GM12891 (cell line): ENCODE data around the gene CAP1.

ENCODE experiments used
- DNase-seq: peaks from one replicate; pipeline ENCODE4 v3.0.0; 2011; ENCODE audit warnings: low spot score; ENCODE audit not compliant: insufficient read length
- FAIRE-seq: peaks from 2 replicates; lab custom pipeline; 2011; peaks lifted over from hg19 to GRCh38; lab: Jason Lieb, UNC
- PAX5 ChIP-seq: IDR thresholded peaks from 2 replicates; pipeline ENCODE4 v1.6.1; 2011; ENCODE audit warnings: low read length, moderate library complexity, mild to moderate bottlenecking; ENCODE audit not compliant: insufficient read depth, severe bottlenecking
- POLR2A ChIP-seq: IDR thresholded peaks from 2 replicates; pipeline ENCODE4 v1.6.1; 2011; ENCODE audit warnings: low read depth, low read length, control low read depth
- POLR2AphosphoS5 ChIP-seq: IDR thresholded peaks from 2 replicates; pipeline ENCODE4 v1.6.1; 2011; ENCODE audit warnings: low read depth, low read length, control low read depth
- POU2F2 ChIP-seq: IDR thresholded peaks from 2 replicates; pipeline ENCODE4 v1.6.1; 2011; ENCODE audit warnings: low read depth, mild to moderate bottlenecking, control low read depth, low read length, moderate library complexity
- SPI1 ChIP-seq: IDR thresholded peaks from 2 replicates; pipeline ENCODE4 v1.6.1; 2011; ENCODE audit warnings: low read depth, low read length, control low read depth
- TAF1 ChIP-seq: IDR thresholded peaks from 2 replicates; pipeline ENCODE4 v1.6.1; 2011; ENCODE audit warnings: low read depth, low read length, control low read depth

CAP1 gene

DNA sequence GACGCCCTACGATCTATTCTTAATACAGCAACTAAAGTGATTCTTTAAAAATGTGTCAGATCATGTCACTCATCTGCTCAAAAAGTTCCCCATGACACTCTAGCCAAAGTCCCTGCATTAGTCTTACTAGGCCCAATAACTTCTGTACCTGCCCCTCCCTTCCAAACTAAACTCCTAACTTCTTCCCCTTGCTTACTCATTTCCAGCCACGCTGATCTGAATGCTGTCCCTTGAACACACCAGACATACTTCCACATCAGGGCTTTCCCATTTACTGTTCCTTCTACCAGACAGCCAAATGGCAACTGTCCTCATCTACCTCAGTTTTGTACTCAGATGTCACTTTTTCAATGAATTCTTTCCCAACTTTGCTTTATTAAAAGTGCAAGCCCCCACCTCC lies 55.3 kb downstream of the CAP1 start:
- no peak for DNase-seq
- TF ChIP-seq POLR2AphosphoS5 (no peak), SPI1 (no peak), POU2F2 (no peak), POLR2A (no peak), TAF1 (no peak), PAX5 (no peak)
- no peak for FAIRE-seq

DNA sequence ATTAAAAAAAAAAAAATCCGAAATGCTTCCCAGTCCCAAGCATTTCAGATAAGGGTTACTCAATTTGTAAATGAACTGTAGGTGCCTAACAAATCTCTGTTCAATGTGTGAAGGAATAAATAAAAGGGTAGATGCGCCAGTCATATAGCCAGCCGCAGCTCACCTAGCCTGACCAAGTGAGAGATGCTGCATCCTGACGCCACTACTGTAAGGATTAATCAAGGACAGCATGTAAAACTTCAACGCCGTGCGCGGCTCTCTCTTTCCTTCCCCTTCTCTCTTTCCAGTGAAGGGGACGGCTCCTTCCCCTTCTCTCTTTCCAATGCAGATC lies 56.1 kb downstream of the CAP1 start:
- DNase-seq (no peak), FAIRE-seq (no peak)
- TF ChIP-seq SPI1 (no peak), TAF1 (no peak), PAX5 (no peak), POLR2A (no peak), POLR2AphosphoS5 (no peak), POU2F2 (no peak)

- peak; percentile 85 for TF ChIP-seq TAF1
- TF ChIP-seq SPI1: no peak
- TF ChIP-seq POLR2AphosphoS5: peak; percentile 69; the same call in 1 of the 2 replicates
- TF ChIP-seq POU2F2: no peak
- TF ChIP-seq POLR2A: peak; percentile 78
- peak; percentile 99 for FAIRE-seq
- peak; percentile 68 for DNase-seq
Measured at GRCh38 chr1:40096977-40097782, 56.7 kb downstream of the CAP1 start, which contains the start of gene PPT1. Gene PPT1 (minus strand): TSS chr1:40097252. CDS start chr1:40097238, 14 bp downstream.

- DNase-seq (no peak), FAIRE-seq (no peak)
- TF ChIP-seq POLR2A (no peak), TAF1 (no peak), POU2F2 (no peak), SPI1 (no peak), POLR2AphosphoS5 (no peak), PAX5 (no peak)
Measured at GRCh38 chr1:40102038-40102437, 61.5 kb downstream of the CAP1 start.

DNA sequence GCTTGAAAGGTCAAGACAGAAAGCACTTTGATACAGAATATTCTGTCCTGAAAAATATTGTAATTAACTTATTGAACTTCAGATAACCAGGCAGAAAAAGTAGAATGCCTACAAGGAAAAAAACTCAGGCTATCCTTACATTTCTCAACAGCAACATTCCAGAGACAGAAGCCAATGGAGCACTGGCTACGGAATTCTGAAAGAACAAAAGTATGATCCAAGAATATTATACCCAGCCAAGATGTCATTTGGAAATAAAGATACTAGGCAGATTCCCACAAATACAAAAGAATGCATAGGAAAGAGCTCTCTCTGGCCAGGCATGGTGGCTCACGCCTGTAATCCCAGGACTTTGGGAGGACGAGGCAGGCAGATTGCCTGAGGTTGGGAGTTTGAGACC lies 62.4 kb downstream of the CAP1 start:
- no peak for FAIRE-seq
- no peak for TF ChIP-seq POLR2AphosphoS5
- TF ChIP-seq PAX5: no peak
- no peak for TF ChIP-seq TAF1
- TF ChIP-seq POLR2A: no peak
- TF ChIP-seq POU2F2: no peak
- no peak for TF ChIP-seq SPI1
- no peak for DNase-seq

DNA sequence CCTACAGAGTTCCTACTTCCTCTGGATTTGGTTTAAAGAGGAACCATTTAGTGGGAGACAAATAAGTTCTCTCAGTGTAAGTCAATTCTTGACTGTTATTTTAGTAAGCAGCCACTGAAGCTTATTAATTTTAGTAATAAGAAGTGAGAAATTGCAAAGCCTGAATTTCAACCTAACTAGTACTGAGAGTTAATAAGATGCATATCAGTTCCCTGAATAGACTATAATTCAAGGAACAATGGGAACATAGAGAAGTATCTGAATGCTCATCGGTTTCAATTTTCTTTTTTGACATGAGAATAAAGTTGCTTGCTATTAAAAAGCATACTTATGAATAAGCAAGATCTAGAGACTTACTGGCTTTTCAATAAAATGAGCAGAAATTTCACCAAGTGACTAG lies 64.5 kb downstream of the CAP1 start:
- FAIRE-seq (no peak), DNase-seq (no peak)
- no peak for TF ChIP-seq PAX5
- no peak for TF ChIP-seq POLR2A
- no peak for TF ChIP-seq SPI1
- TF ChIP-seq TAF1: no peak
- no peak for TF ChIP-seq POU2F2

DNA sequence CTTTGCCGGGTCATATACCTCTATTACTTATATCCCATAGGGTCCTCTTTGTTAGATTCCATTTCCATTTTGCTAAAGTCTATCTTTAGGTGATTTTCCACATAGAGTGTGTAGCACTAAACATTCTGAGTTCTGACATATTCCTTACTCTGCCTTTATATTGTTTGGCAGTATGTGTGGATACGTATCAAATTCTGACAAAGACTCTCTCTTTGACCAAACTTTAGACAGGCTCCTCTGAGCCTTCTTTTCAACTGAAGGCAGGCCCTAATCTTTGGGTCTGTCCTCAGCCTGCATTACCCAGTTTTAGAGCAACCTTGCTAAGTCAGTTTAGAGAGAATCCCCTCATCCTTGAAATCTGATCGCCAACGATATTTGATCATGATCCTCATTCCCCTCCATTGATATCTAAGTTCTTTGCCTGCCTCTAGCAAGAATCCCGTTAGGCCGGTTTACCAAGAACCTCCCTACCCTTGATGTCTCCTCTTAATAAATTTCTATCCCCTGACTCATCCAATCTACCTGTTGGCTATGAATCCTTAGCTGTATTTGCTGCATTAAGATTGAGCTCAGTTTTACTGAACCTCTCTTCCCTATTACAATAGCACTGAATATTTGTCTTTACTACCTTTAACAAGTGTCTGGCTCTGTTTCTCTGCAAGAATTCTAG lies 66.9 kb downstream of the CAP1 start:
- FAIRE-seq: no peak
- TF ChIP-seq PAX5 (no peak), SPI1 (no peak), POU2F2 (no peak)
- DNase-seq: no peak

DNA sequence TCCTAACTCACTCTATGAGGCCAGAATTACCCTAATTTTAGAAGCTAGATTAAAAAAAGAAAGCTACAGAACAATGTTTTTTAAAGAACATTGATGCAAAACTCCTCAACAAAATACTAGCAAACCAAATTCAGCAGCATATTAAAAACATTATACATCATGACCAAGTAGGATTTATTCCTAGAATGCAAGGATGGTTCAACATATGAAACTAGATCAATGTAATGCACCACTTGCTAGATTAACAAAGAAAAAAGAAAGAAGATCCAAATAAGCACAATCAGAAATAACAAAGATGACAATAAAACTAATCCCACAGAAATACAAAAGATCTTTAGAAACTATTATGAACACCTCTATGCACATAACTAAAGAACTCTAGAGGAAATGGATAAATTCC lies 69.9 kb downstream of the CAP1 start:
- no peak for DNase-seq
- TF ChIP-seq SPI1: no peak
- TF ChIP-seq POLR2AphosphoS5: no peak
- TF ChIP-seq PAX5: no peak
- no peak for TF ChIP-seq POLR2A
- TF ChIP-seq POU2F2: no peak
- FAIRE-seq: no peak

GRCh38 chr1:40114400-40114799 lies 73.9 kb downstream of the CAP1 start:
- no peak for DNase-seq
- no peak for FAIRE-seq
- no peak for TF ChIP-seq SPI1
- no peak for TF ChIP-seq TAF1
- no peak for TF ChIP-seq POLR2A

DNA sequence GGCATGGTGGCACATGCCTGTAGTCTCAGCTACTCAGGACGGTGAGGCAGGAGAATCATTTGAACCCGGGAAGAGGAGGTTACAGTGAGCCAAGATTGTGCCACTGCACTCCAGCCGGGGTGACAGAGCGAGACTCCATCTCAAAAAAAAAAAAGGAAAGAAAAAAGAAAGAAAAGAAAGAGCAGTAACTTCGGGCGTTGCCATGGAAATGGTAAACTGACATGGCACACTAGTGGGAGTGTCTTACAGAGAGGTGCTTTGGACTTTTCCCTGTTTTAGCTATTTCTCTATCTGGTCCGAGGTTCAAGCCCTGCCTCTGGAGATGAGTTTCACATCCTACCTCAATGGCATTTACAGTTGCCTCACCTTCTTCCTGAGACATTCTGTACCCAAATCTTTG lies 79.6 kb downstream of the CAP1 start:
- TF ChIP-seq POLR2A: no peak
- TF ChIP-seq TAF1: no peak
- no peak for TF ChIP-seq SPI1
- no peak for TF ChIP-seq POLR2AphosphoS5
- TF ChIP-seq POU2F2: no peak
- no peak for TF ChIP-seq PAX5
- FAIRE-seq: no peak
- no peak for DNase-seq
